Erythroblast (primary cell): ENCODE measurements around the gene PHACTR2.

Experiments used
- GATA1 ChIP-seq: IDR thresholded peaks from 2 replicates; pipeline ENCODE4 v1.6.1; 2011; ENCODE audit warnings: low read depth, mild to moderate bottlenecking, control low read depth, low read length, moderate library complexity
- POLR2A ChIP-seq: IDR thresholded peaks from 2 replicates; pipeline ENCODE4 v1.6.1; 2011; ENCODE audit warnings: mild to moderate bottlenecking, low read length

GRCh38 chr6:143872201-143872600 is 194.4 kb downstream of the PHACTR2 start:
- TF ChIP-seq POLR2A, result no peak
- TF ChIP-seq GATA1, result no peak
